NCI-H2107 treated with DMSO at 0.1 percent for 48 hours (cell line): Measurements from ENCODE around the gene UBE2I.
A peak's percentile ranks its signal among the peaks of the same experiment; 100 is the strongest.

Experiments
- DNase-seq: peaks from one replicate; lab custom pipeline; 2025; ENCODE audit not compliant: unreplicated experiment; lab: John Stamatoyannopoulos, UW

The UBE2I gene

DNA sequence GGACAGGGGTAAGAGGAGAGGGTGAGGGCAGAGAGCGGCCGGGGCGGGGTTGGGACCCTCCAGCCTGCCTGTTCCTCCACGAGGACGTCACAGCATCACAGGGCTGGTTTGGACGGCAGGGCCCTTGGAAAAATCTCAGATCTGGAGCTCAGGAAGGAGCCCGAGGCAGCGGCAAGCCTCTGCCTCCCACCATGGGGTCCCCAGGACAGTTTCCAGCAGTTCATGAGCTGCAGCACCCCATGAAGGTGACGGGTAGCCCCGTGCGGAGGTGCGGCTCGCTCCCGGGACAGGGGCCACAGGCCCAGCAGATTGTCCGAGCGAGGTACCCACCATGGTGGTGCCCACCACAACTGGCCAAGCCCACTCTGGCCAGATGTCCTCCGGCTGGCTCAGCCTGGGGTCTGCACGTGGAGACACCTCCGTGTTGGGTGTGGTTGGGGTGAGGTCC is 32.3 kb upstream of the UBE2I start:
- no peak for DNase-seq

GRCh38 chr16:1277617-1278282 is 31.7 kb upstream of the UBE2I start:
- no peak for DNase-seq

- no peak for DNase-seq
Observed at GRCh38 chr16:1278477-1278876, 31.0 kb upstream of the UBE2I start.

GRCh38 chr16:1279081-1279944 is 30.1 kb upstream of the UBE2I start:
- no peak for DNase-seq

- DNase-seq: no peak
Observed at GRCh38 chr16:1279945-1280589, 29.4 kb upstream of the UBE2I start.

GRCh38 chr16:1280783-1281182 is 28.7 kb upstream of the UBE2I start:
- DNase-seq: no peak

DNA sequence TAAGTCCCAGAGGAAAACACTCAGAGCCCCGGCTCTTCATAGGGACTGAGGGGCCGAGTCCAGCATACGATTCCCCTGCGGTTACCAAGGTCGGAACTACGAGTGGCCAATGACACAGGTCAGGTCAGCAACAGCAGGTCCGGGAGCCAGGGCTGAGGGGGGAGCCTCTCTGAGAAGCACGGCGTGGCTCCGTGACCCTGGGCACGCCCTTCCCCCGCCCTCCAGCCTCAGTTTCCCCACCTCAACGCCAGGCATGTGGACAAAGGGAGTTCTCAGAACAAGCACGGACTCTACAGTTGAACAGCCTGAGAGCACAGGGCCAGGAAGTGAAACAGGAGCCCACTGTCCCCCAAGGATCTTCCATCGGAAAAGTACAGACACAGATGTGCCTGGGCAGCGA is 27.9 kb upstream of the UBE2I start:
- DNase-seq: no peak

DNA sequence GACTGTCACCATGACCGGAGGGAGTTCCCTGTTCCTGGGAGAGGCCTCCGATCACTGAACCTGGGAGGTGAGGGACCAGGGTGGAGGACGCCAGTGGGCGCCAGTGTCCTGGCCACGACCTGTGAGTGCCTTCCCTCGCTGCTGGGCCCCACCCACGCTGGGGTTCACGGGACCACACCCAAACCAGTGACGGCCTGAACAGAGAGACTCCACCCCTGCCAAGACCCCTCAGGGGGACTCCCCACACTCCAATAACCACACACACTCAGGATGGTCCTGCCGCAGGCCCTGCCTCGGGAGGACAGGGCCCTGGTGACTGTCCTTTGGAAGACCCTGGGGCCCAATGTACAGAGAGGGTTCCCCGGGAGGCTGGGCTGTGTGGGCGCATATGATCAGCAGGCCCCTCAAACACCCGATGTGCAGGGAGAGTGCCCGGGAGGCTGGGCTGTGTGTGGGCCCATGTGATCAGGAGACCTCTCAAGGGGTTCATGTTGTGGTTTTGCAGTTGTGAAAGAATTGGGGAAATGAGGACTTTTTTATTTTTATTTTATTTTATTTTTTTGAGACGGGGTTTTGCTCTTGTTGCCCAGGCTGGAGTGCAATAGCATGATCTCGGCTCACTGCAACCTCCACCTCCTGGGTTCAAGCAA is 27.0 kb upstream of the UBE2I start:
- no peak for DNase-seq

DNA sequence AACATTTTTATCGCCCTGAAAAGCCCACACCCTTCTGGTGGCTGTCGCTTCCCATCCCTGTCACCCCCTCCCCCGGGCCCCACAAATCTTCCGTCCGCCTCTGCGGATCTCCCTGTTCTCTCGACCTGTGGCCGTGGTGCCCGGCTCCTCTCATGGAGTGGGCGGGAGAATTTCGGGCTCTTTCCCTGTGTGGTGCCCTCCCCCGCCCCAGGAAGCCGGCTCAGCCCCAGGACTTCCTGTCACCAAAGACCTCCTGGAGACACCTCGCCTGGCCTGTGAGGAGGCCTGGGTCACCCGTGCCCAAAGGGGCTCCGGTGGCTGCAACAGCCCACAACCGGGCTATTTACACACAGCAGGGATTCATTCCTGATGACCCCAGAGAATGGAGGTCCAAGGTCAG is 26.1 kb upstream of the UBE2I start:
- DNase-seq: no peak

- no peak for DNase-seq
Observed at GRCh38 chr16:1283996-1284616, 25.3 kb upstream of the UBE2I start.

DNA sequence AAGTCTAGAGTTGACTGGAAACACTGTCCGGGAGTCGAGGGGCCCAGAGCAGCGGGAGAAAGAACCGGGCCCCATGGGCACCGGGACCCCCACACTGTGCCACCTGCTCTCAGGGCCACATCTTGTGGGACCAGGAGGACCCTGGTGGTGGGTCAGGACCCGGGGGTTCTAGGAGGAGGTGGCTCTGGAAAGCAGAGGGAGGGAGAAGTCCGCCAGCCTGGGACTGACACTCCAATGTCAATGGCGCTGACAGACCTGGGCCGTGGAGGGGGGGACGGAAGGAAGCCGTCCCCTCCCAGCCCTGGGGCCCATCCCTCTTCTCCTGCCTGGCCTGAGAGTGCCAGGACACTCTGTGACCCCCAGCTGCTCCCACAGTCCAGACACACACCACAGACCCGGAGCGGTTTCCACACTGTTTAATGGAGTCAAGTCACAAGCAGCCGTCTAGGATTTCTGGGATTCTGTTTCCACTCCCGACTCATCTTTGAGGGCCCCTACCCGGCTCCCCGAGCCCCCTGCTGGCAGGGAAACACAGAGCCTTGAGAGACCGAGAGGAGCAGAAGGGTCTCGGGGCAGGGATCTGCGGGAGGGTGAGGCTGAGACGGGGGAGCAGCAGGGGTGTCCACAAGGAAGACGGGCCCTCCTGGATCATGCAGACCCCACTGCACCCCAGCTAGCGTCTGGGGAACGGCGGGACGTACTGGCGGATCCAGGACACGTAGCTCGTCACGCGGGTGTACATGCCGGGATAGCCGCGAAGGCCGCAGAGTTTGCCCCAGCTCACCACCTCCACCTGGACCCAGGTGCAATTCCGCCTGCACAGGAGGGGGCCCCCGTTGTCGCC is 23.5 kb upstream of the UBE2I start:
- DNase-seq: no peak

DNA sequence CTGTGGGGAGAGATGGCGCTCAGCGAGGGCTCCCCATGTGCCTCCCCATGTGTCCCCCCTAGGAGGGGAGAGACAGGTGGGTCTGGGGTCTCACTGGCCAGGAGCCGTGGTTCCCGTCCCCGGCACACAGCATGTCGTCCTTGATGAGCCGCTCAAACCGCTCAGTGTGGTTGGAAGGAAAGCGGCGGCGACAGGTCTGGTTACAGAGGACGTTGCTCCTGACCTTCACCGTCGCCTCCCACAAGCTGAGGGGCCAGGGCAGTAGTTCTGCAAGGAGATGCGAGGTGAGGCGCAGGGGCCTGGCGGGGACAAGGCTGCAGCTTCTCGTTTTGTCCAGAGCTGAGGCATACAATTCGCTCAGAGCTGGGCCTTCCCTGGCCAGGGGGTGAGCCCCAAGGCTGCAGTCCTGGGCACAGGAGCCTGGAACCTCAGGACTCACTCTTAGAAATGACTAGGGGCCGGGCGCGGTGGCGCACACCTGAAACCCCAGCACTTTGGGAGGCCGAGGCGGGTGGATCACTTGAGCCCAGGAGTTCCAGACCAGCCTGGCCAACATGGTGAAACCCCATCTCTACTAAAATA is 22.8 kb upstream of the UBE2I start:
- no peak for DNase-seq

DNA sequence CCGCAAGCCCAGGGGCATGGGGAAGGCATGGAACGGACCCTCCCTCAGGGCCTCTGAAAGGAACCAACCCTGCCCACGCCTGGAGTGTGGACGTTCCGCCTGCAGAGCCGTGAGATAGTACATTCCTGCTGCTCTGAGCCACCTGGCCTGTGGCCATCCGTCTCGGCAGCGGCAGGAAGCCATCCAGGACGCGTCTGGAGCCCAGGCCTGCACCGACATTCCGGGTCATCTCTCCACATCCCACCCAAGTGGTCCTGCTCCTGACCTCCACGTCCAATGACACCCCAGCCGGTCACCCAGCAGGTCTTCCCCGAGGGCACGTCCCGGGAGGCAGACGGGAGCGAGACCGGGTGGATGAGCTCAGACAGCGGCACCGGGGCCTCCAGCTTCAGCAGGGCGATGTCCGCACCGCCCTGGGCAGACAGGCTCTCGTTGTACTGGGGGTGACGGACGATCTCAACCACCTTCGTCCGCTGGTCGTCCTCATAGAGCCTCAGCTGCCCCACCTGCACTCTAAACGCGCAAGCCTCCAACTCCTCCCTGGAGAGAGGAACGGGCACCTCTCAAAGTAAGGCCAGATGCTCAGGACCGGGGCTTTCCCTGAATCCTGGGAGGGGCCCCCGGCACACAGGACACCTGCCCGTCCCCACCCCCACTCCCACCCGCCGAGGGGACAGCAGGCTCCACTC is 21.3 kb upstream of the UBE2I start:
- DNase-seq: no peak

DNA sequence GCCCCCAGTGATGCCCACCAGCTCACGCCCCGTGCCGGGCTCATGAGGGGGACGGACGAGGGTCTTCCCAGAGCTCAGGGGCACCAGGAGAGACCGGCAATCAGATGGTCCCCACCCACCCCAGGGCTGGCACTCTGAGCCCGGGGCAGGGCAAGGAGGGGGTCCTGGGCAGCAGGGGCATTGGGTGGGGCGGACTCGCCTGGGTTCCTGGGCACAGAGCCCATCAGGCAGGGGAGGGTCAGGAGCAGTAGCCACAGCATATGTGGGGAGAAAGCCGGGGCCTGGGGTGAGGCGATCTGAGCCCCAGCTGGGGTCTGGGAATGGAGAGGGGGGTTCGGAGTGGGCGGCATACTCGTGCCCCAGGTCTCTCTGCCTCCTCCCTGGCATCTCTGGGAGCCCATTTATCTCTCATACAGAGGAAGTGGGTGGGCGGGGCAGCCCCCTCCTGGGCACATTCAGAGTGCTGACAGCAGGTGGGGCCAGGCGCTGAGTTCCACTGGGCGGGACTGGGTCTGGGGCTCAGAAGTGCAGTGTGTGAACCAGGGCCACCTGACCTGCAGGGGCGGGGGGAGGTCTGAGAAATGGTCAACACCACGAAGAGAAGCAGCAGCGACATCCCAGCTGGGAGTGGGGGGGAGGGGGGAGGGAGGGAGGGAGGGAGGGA is 20.5 kb upstream of the UBE2I start:
- DNase-seq: no peak

DNA sequence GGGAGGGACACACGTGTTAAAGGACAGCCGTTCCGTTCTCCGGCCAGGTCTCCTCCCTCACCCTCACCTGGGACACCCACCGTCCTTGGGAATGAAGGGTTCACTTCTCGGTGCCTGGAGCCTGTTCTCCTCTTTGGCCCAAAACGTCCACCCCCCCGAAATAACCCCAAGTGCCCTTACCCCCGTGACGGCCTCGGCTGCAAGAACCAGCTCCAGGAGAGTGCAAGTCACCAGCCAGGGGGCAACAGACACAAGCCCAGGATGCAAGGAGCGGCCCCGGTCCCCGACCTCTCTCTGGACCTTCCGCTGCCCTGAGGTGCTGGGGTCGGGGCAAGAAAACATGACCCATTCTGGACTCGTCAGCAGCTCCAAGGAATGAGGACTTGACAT is 20.0 kb upstream of the UBE2I start:
- DNase-seq: no peak

- no peak for DNase-seq
Observed at GRCh38 chr16:1290063-1290501, 19.4 kb upstream of the UBE2I start.

GRCh38 chr16:1290860-1291575 is 18.4 kb upstream of the UBE2I start:
- no peak for DNase-seq

DNA sequence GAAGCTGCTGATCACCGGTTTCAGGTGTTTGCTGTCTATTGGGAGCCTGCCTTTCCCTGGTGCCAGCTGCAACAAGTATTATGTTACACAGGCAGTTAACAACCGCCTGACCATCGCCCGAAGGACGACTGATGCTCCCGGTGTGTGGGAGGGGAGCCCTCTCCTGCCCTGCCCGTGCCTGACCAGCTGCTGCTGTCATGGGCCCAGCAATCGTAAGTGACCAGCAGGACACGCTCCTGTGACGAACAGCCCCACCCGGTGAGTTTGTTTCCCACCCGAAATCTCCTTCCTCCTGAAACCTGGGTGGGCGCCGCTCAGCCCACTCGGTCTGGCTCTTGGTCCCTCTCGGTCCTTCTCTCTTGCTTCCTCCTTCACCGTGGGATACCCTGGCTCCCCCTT is 17.9 kb upstream of the UBE2I start:
- peak; percentile 83 for DNase-seq
